TTC549 (cell line): ENCODE results near the gene NTNG2.
"Not testable (repeated sequence)": the region's sequence is repeated elsewhere in the genome, so short reads cannot be mapped to it uniquely, and the experiment has no call there.

Source experiments
- FAIRE-seq: peaks from 2 replicates; lab custom pipeline; 2012; peaks lifted over from hg19 to GRCh38; lab: Jason Lieb, UNC

The NTNG2 gene

GRCh38 chr9:132161743-132162184, at the start of gene NTNG2:
Gene NTNG2, plus strand, starts transcription at chr9:132162058. Its CDS starts 4,774 bp downstream, at chr9:132166832.
- no peak for FAIRE-seq

GRCh38 chr9:132114102-132114707, 47.7 kb upstream of the NTNG2 start:
- no peak for FAIRE-seq

GRCh38 chr9:132116583-132116982, 45.3 kb upstream of the NTNG2 start:
- no peak for FAIRE-seq

GRCh38 chr9:132117694-132118093, 44.2 kb upstream of the NTNG2 start:
- FAIRE-seq: no peak

- no peak for FAIRE-seq
Observed at GRCh38 chr9:132121021-132121420, 40.8 kb upstream of the NTNG2 start.

GRCh38 chr9:132124800-132125199, 37.1 kb upstream of the NTNG2 start:
- FAIRE-seq: no peak

GRCh38 chr9:132125361-132125760, 36.5 kb upstream of the NTNG2 start:
- no peak for FAIRE-seq

GRCh38 chr9:132125944-132126679, 35.7 kb upstream of the NTNG2 start:
- FAIRE-seq: no peak

- no peak for FAIRE-seq
Observed at GRCh38 chr9:132126680-132127236, 35.1 kb upstream of the NTNG2 start.

- no peak for FAIRE-seq
Observed at GRCh38 chr9:132127888-132128534, 33.8 kb upstream of the NTNG2 start.

GRCh38 chr9:132129535-132129934, 32.3 kb upstream of the NTNG2 start:
- FAIRE-seq: no peak

GRCh38 chr9:132134085-132134484, 27.8 kb upstream of the NTNG2 start:
- FAIRE-seq: not testable (repeated sequence)

- FAIRE-seq: no peak
Observed at GRCh38 chr9:132135456-132135855, 26.4 kb upstream of the NTNG2 start.

- FAIRE-seq: no peak
Observed at GRCh38 chr9:132136151-132136780, 25.6 kb upstream of the NTNG2 start.

GRCh38 chr9:132141344-132141947, 20.4 kb upstream of the NTNG2 start:
- FAIRE-seq: no peak

- FAIRE-seq: no peak
Observed at GRCh38 chr9:132141948-132142594, 19.8 kb upstream of the NTNG2 start.

GRCh38 chr9:132142924-132143323, 18.9 kb upstream of the NTNG2 start:
- no peak for FAIRE-seq

GRCh38 chr9:132143359-132143758, 18.5 kb upstream of the NTNG2 start:
- no peak for FAIRE-seq

GRCh38 chr9:132144708-132145365, 17.0 kb upstream of the NTNG2 start:
- FAIRE-seq: no peak

- FAIRE-seq: no peak
Observed at GRCh38 chr9:132146039-132146438, 15.8 kb upstream of the NTNG2 start.

GRCh38 chr9:132146575-132146974, 15.3 kb upstream of the NTNG2 start:
- FAIRE-seq: no peak
